HCT116 (cell line): Measurements from ENCODE around the gene PHF21B.

Experiments
- CEBPB ChIP-seq: IDR thresholded peaks from 2 replicates; pipeline ENCODE4 v1.6.1; 2012; ENCODE audit warnings: low read depth
- EZH2 ChIP-seq: fragments of 200-600 bp; sonication (generic); IDR thresholded peaks from 2 replicates; pipeline ENCODE4 v1.6.1; 2017; ENCODE audit warnings: antibody characterized with exemption, mixed run types
- EZH2phosphoT487 ChIP-seq: fragments of 200-600 bp; IDR thresholded peaks from 2 replicates; pipeline ENCODE4 v1.6.1; 2018; ENCODE audit warnings: antibody characterized with exemption, borderline replicate concordance
- FOSL1 ChIP-seq: IDR thresholded peaks from 2 replicates; pipeline ENCODE4 v1.6.1; 2012; ENCODE audit warnings: low read depth
- MAX ChIP-seq: IDR thresholded peaks from 2 replicates; pipeline ENCODE4 v1.6.1; 2012
- POLR2A ChIP-seq: IDR thresholded peaks from 2 replicates; pipeline ENCODE4 v1.7.0; 2011; ENCODE audit warnings: borderline replicate concordance; ENCODE audit not compliant: insufficient read depth, insufficient read length; ENCODE audit errors: extremely low read depth
- POLR2AphosphoS5 ChIP-seq: IDR thresholded peaks from 2 replicates; pipeline ENCODE4 v1.6.1; 2011; ENCODE audit warnings: mild to moderate bottlenecking, low read depth, low read length, moderate library complexity
- TF ChIP-seq, protein P1 (sequence below), 3 experiments: fragments of 200-600 bp in 1 of 3; sonication (generic) in 1 of 3; IDR thresholded peaks in 2 of 3; conservative IDR thresholded peaks in 1 of 3; 2 replicates each; pipeline ENCODE4 v1.5.1; 2012 to 2017; ENCODE audit warnings: low read depth in 2 of 3, low read length in 2 of 3, antibody characterized with exemption in 1 of 3, borderline replicate concordance in 1 of 3, control low read depth in 1 of 3, mild to moderate bottlenecking in 1 of 3, mixed read lengths in 1 of 3, mixed run types in 1 of 3, moderate library complexity in 1 of 3; ENCODE audit not compliant: insufficient read depth in 1 of 3
- TF ChIP-seq, protein P2 (sequence below): IDR thresholded peaks from 2 replicates; pipeline ENCODE4 v1.6.1; 2011; ENCODE audit warnings: mild to moderate bottlenecking, low read length, moderate library complexity; ENCODE audit not compliant: insufficient replicate concordance; ENCODE audit errors: extremely low read depth

DNA sequence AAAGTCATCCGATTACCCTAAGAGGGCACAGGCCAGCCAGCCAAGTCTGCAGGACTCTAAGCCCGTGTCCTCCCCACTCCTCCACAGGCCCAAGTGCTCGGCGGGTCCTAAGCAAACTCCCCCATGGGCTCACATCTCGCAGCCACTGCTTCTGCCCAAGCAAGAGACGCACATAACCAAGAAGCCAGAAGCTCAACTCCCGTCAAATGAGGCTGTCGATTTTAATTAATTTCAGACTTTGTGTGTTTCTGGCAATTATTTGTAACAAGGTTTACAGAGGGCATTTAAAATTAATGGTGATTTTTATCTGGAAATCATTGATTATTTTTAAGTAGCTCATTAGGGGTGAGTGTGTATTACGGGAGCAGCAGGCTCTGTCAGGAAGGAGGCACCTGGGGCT lies 27.4 kb downstream of the PHF21B start:
- TF ChIP-seq POLR2AphosphoS5: no peak
- TF ChIP-seq CEBPB: no peak
- TF ChIP-seq, protein P1, sequence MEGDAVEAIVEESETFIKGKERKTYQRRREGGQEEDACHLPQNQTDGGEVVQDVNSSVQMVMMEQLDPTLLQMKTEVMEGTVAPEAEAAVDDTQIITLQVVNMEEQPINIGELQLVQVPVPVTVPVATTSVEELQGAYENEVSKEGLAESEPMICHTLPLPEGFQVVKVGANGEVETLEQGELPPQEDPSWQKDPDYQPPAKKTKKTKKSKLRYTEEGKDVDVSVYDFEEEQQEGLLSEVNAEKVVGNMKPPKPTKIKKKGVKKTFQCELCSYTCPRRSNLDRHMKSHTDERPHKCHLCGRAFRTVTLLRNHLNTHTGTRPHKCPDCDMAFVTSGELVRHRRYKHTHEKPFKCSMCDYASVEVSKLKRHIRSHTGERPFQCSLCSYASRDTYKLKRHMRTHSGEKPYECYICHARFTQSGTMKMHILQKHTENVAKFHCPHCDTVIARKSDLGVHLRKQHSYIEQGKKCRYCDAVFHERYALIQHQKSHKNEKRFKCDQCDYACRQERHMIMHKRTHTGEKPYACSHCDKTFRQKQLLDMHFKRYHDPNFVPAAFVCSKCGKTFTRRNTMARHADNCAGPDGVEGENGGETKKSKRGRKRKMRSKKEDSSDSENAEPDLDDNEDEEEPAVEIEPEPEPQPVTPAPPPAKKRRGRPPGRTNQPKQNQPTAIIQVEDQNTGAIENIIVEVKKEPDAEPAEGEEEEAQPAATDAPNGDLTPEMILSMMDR (IDR thresholded peaks at IDR 0.05 in 2 of 3, conservative IDR thresholded peaks at IDR 0.05 in 1 of 3; ENCODE audit: borderline replicate concordance in 1 of 3, insufficient read depth in 1 of 3, low read depth in 2 of 3, low read length in 2 of 3): no peak
- TF ChIP-seq EZH2: no peak
- TF ChIP-seq POLR2A: no peak
- TF ChIP-seq, protein P2, sequence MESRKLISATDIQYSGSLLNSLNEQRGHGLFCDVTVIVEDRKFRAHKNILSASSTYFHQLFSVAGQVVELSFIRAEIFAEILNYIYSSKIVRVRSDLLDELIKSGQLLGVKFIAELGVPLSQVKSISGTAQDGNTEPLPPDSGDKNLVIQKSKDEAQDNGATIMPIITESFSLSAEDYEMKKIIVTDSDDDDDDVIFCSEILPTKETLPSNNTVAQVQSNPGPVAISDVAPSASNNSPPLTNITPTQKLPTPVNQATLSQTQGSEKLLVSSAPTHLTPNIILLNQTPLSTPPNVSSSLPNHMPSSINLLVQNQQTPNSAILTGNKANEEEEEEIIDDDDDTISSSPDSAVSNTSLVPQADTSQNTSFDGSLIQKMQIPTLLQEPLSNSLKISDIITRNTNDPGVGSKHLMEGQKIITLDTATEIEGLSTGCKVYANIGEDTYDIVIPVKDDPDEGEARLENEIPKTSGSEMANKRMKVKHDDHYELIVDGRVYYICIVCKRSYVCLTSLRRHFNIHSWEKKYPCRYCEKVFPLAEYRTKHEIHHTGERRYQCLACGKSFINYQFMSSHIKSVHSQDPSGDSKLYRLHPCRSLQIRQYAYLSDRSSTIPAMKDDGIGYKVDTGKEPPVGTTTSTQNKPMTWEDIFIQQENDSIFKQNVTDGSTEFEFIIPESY: no peak
- no peak for TF ChIP-seq EZH2phosphoT487
- TF ChIP-seq FOSL1: no peak
- no peak for TF ChIP-seq MAX
